ENCODE measurements around the gene KRTCAP3. TPM values are rescaled to one million over a fixed set of nuclear protein-coding genes. Genes with fewer than 3 reads are reported as not detected.

KRTCAP3 gene
- total and polyA plus RNA-seq, 2 of the 8 experiments (the other 6 are each of a cell fraction or from before 2014, with no cell fraction given) = 55.4 to 72.5 TPM

DNA sequence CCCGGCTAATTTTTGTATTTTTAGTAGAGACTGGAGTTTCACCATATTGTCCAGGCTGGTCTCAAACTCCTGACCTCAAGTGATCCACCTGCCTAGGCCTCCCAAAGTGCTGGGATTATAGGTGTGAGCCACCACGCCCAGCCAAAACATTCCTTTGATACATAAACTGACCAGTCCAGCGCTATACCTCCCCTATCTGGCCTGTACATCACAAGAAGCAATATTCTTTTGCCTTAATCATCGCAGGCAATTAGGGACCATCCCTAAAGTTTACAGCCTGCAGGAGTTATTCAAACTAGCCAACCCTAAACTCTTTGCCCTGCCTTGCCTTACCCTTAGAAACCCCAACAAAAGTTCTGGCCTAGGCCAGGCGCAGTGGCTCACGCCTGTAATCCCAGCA lies 26.0 kb upstream of the KRTCAP3 start:
- ChIA-PET CTCF (ENCODE audit: partially characterized antibody) (no interaction called here), POLR2A (ENCODE audit: partially characterized antibody) (interaction anchor here (1.1 kb wide), 1 partner anchor 12 kb away, joined by 4 read pairs; the partner anchor contains the start of gene NRBP1)
- H3K79me2 ChIP-seq (ENCODE audit: control insufficient read depth in 1 of 2, insufficient read depth in 2 of 2, low read length in 2 of 2) = no peaks in the 10 kb centered on the region
- no peak overlapping the region for H4K91ac ChIP-seq (replicated peaks; ENCODE audit: insufficient read length, low read length)
- H3K14ac ChIP-seq (ENCODE audit: insufficient read length) = no peak overlapping the region
- DNase-seq (ENCODE audit: low read depth in 1 of 2, low spot score in 2 of 2) (no peak), FAIRE-seq (no peak)
- no peak overlapping the region for H4K8ac ChIP-seq (ENCODE audit: extremely low read depth, insufficient read depth, low read length)
- no peak overlapping the region for H2BK120ac ChIP-seq (replicated peaks; ENCODE audit: low read depth, low read length)
- TF ChIP-seq CEBPB (IDR thresholded peaks at IDR 0.05; ENCODE audit: low read depth, low read length) (no peak), SRF (IDR thresholded peaks at IDR 0.05; ENCODE audit: low read depth, low read length) (no peak), GTF2F1 (IDR thresholded peaks at IDR 0.05; ENCODE audit: borderline replicate concordance, low read depth, low read length) (no peak), RAD21 (IDR thresholded peaks at IDR 0.05 in 1 of 2, conservative IDR thresholded peaks at IDR 0.05 in 1 of 2; ENCODE audit: low read depth in 2 of 2, low read length in 2 of 2) (no peak), TAF1 (IDR thresholded peaks at IDR 0.05; ENCODE audit: low read depth, low read length) (no peak), RNF2 (IDR thresholded peaks at IDR 0.05; ENCODE audit: borderline replicate concordance, low read depth, low read length, missing control alignments, poor library complexity, severe bottlenecking) (no peak), EGR1 (IDR thresholded peaks at IDR 0.05; ENCODE audit: borderline replicate concordance, low read depth, low read length) (no peak), JUND (IDR thresholded peaks at IDR 0.05; ENCODE audit: low read length) (no peak), CHD1 (IDR thresholded peaks at IDR 0.05; ENCODE audit: low read depth, low read length) (no peak)
- TF ChIP-seq, protein P1, sequence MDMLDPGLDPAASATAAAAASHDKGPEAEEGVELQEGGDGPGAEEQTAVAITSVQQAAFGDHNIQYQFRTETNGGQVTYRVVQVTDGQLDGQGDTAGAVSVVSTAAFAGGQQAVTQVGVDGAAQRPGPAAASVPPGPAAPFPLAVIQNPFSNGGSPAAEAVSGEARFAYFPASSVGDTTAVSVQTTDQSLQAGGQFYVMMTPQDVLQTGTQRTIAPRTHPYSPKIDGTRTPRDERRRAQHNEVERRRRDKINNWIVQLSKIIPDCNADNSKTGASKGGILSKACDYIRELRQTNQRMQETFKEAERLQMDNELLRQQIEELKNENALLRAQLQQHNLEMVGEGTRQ (IDR thresholded peaks at IDR 0.05; ENCODE audit: low read length) = no peak
- H4K5ac ChIP-seq (ENCODE audit: insufficient read length, low read depth, low read length) = no peak overlapping the region
- no peaks in the 10 kb centered on the region for H3K27me3 ChIP-seq (replicated peaks in 1 of 4; ENCODE audit: control insufficient read depth in 3 of 4, extremely low read depth in 1 of 4, insufficient read depth in 3 of 4, low read length in 3 of 4)
- H4K20me1 ChIP-seq (replicated peaks in 1 of 2; ENCODE audit: control insufficient read depth in 1 of 2, insufficient read depth in 2 of 2, low read length in 2 of 2) = no peaks in the 10 kb centered on the region
- no peak overlapping the region for H3K23ac ChIP-seq (ENCODE audit: insufficient read length)
- no peak overlapping the region for H2BK15ac ChIP-seq (ENCODE audit: low read length)
- H3K4me2 ChIP-seq (ENCODE audit: insufficient read depth in 1 of 2, low read depth in 2 of 2, low read length in 2 of 2) = no peak overlapping the region
- H2BK20ac ChIP-seq (ENCODE audit: low read length) = no peak overlapping the region
- no peak overlapping the region for H3K27ac ChIP-seq (ENCODE audit: low read depth, low read length)
- no peaks in the 10 kb centered on the region for H3K4me1 ChIP-seq (replicated peaks in 1 of 4; ENCODE audit: control insufficient read depth in 3 of 4, insufficient read depth in 4 of 4, low read length in 3 of 4)
- H2BK5ac ChIP-seq (ENCODE audit: low read depth, low read length) = no peak overlapping the region
- H3K9me3 ChIP-seq (ENCODE audit: insufficient read depth in 2 of 2, low read depth in 1 of 2, low read length in 1 of 2) = no peaks in the 10 kb centered on the region
- H3K18ac ChIP-seq (ENCODE audit: extremely low read depth, low read length) = no peak overlapping the region
- no peak overlapping the region for H3K9ac ChIP-seq (replicated peaks in 1 of 4; ENCODE audit: extremely low read depth in 1 of 4, low read depth in 3 of 4, low read length in 3 of 4)
- no peaks in the 10 kb centered on the region; the same call in 1 of the 2 replicates for H3K23me2 ChIP-seq (ENCODE audit: low read depth, low read length)
- H3K4ac ChIP-seq (replicated peaks; ENCODE audit: insufficient read length, low read depth, low read length) = no peak overlapping the region
- H2AK5ac ChIP-seq (ENCODE audit: low read depth, low read length) = no peak overlapping the region
- WGBS, 2 experiments (ENCODE audit: extremely low coverage in 1 of 2, insufficient coverage in 1 of 2, insufficient read length in 1 of 2, insufficient replicate concordance in 2 of 2, low coverage in 1 of 2, low lambda C conversion rate in 2 of 2, missing lambda C conversion rate in 1 of 2) = 95% methylated on average over 6 of the region's 6 CpGs; no CpG with 5 or more reads in 1 of the 2 experiments
- H3K4me3 ChIP-seq (ENCODE audit: extremely low read depth in 1 of 4, insufficient read depth in 2 of 4, low read depth in 3 of 4, low read length in 4 of 4) = no peak overlapping the region
- no peak overlapping the region for H2AFZ ChIP-seq (ENCODE audit: low read length)
- no peak overlapping the region for H2BK12ac ChIP-seq (ENCODE audit: low read depth, low read length)
- H3K36me3 ChIP-seq (ENCODE audit: control insufficient read depth in 2 of 4, insufficient read depth in 4 of 4, low read length in 3 of 4) = no peaks in the 10 kb centered on the region
- H3K56ac ChIP-seq (replicated peaks; ENCODE audit: insufficient read length, low read depth, low read length) = no peak overlapping the region
- H3K79me1 ChIP-seq (ENCODE audit: low read depth, low read length) = no peaks in the 10 kb centered on the region
